ENCODE results near the gene FARSB.

The FARSB gene

GRCh38 chr2:222669353-222669752, 13.5 kb upstream of the FARSB start:
- CTCF ChIA-PET: interaction anchor here (0.9 to 1.5 kb wide), 3 partner anchors 7 to 21 kb away, joined by 3 to 4 read pairs (median 3); no protein-coding TSS in a partner anchor
- no peak for TF ChIP-seq CTCF (IDR thresholded peaks at IDR 0.05; ENCODE audit: control extremely low read depth, extremely low read depth, low read depth, missing control alignments)
- DNase-seq (ENCODE audit: extremely low spot score): no peak
- POLR2A ChIA-PET: no interaction called here

GRCh38 chr2:222668494-222669154, 12.7 kb upstream of the FARSB start:
- ChIA-PET POLR2A (no interaction called here), CTCF (interaction anchor here (0.9 to 1.5 kb wide), 5 partner anchors 8 to 106 kb away, joined by 3 to 4 read pairs (median 3); no protein-coding TSS in a partner anchor)
- TF ChIP-seq CTCF (IDR thresholded peaks at IDR 0.05; ENCODE audit: control extremely low read depth, extremely low read depth, low read depth, missing control alignments): no peak
- no peak for DNase-seq (ENCODE audit: extremely low spot score)

- DNase-seq (ENCODE audit: extremely low spot score): no peak
- no peak for TF ChIP-seq CTCF (IDR thresholded peaks at IDR 0.05; ENCODE audit: control extremely low read depth, extremely low read depth, low read depth, missing control alignments)
- POLR2A ChIA-PET: no interaction called here
- CTCF ChIA-PET: interaction anchor here (1.1 to 3.4 kb wide), 6 partner anchors 9 to 45 kb away, joined by 3 to 16 read pairs (median 4); no protein-coding TSS in a partner anchor
Measured at GRCh38 chr2:222663479-222663878, 7.6 kb upstream of the FARSB start.

- no peak for TF ChIP-seq CTCF (IDR thresholded peaks at IDR 0.05; ENCODE audit: control extremely low read depth, extremely low read depth, low read depth, missing control alignments)
- POLR2A ChIA-PET: no interaction called here
- DNase-seq (ENCODE audit: extremely low spot score): no peak
- CTCF ChIA-PET: interaction anchor here (0.8 to 2.1 kb wide), 4 partner anchors 12 to 34 kb away, joined by 3 to 9 read pairs (median 4); no protein-coding TSS in a partner anchor
Measured at GRCh38 chr2:222656526-222657446, 894 bp upstream of the FARSB start.

- ChIA-PET CTCF (interaction anchor here (0.9 to 1.6 kb wide), 4 partner anchors 10 to 331 kb away, joined by 3 to 4 read pairs (median 4); no protein-coding TSS in a partner anchor), POLR2A (interaction anchor here (0.7 kb wide), 1 partner anchor 1244 kb away, joined by 4 read pairs; no protein-coding TSS in a partner anchor)
- no peak for TF ChIP-seq CTCF (IDR thresholded peaks at IDR 0.05; ENCODE audit: control extremely low read depth, extremely low read depth, low read depth, missing control alignments)
- DNase-seq (ENCODE audit: extremely low spot score): no peak
Measured at GRCh38 chr2:222653280-222653679, 2.6 kb downstream of the FARSB start.

GRCh38 chr2:222652491-222653255, 3.2 kb downstream of the FARSB start:
- ChIA-PET POLR2A (no interaction called here), CTCF (interaction anchor here (0.7 to 1.6 kb wide), 7 partner anchors 9 to 331 kb away, joined by 3 to 4 read pairs (median 3); no protein-coding TSS in a partner anchor)
- DNase-seq (ENCODE audit: extremely low spot score): no peak
- TF ChIP-seq CTCF (IDR thresholded peaks at IDR 0.05; ENCODE audit: control extremely low read depth, extremely low read depth, low read depth, missing control alignments): no peak
